ENCODE measurements around the gene IFT81. TPM values are rescaled to one million over a fixed set of nuclear protein-coding genes. Genes with fewer than 3 reads are reported as not detected.

The IFT81 gene
- total RNA-seq, 1 donor from 2014 or later = 17.3 TPM

GRCh38 chr12:110141389-110141788 is 17.2 kb downstream of the IFT81 start:
- intact Hi-C loops (cut with DNase I) = no loop called here
- ATAC-seq (peak; percentile 96), DNase-seq (ENCODE audit: low spot score) (no peak)

GRCh38 chr12:110146986-110147385 is 22.8 kb downstream of the IFT81 start:
- intact Hi-C loops (cut with DNase I) = no loop called here
- DNase-seq (ENCODE audit: low spot score) (no peak), ATAC-seq (no peak)

GRCh38 chr12:110149086-110149660 is 25.0 kb downstream of the IFT81 start:
- DNase-seq (ENCODE audit: low spot score) = no peak
- ATAC-seq = no peak
- intact Hi-C loops (cut with DNase I) = no loop called here

- intact Hi-C loops (cut with DNase I) = no loop called here
- no peak for ATAC-seq
- no peak for DNase-seq (ENCODE audit: low spot score)
Measured at GRCh38 chr12:110156766-110157165, 32.6 kb downstream of the IFT81 start.

GRCh38 chr12:110157539-110157938 is 33.4 kb downstream of the IFT81 start:
- intact Hi-C loops (cut with DNase I) = no loop called here
- DNase-seq (ENCODE audit: low spot score) (no peak), ATAC-seq (no peak)

GRCh38 chr12:110159671-110160245 is 35.6 kb downstream of the IFT81 start:
- no peak for DNase-seq (ENCODE audit: low spot score)
- no peak for ATAC-seq
- intact Hi-C loops (cut with DNase I) = no loop called here

- ATAC-seq = no peak
- intact Hi-C loops (cut with DNase I) = no loop called here
- no peak for DNase-seq (ENCODE audit: low spot score)
Measured at GRCh38 chr12:110165540-110166159, 41.5 kb downstream of the IFT81 start.

GRCh38 chr12:110168732-110169455 is 44.7 kb downstream of the IFT81 start:
- intact Hi-C loops (cut with DNase I) = no loop called here
- ATAC-seq (no peak), DNase-seq (ENCODE audit: low spot score) (no peak)

- DNase-seq (ENCODE audit: low spot score) (no peak), ATAC-seq (no peak)
- intact Hi-C loops (cut with DNase I) = no loop called here
Measured at GRCh38 chr12:110170535-110171185, 46.5 kb downstream of the IFT81 start.

- intact Hi-C loops (cut with DNase I) = no loop called here
- no peak for ATAC-seq
- DNase-seq (ENCODE audit: low spot score) = no peak
Measured at GRCh38 chr12:110171186-110171538, 47.0 kb downstream of the IFT81 start.

GRCh38 chr12:110171636-110172035 is 47.5 kb downstream of the IFT81 start:
- ATAC-seq = no peak
- DNase-seq (ENCODE audit: low spot score) = no peak
- intact Hi-C loops (cut with DNase I) = no loop called here

GRCh38 chr12:110174373-110174996 is 50.3 kb downstream of the IFT81 start:
- intact Hi-C loops (cut with DNase I) = no loop called here
- ATAC-seq (no peak), DNase-seq (ENCODE audit: low spot score) (no peak)

- ATAC-seq (no peak), DNase-seq (ENCODE audit: low spot score) (no peak)
- intact Hi-C loops (cut with DNase I) = no loop called here
Measured at GRCh38 chr12:110175201-110175600, 51.0 kb downstream of the IFT81 start.

- DNase-seq (ENCODE audit: low spot score) (no peak), ATAC-seq (no peak)
- intact Hi-C loops (cut with DNase I) = no loop called here
Measured at GRCh38 chr12:110176745-110177144, 52.6 kb downstream of the IFT81 start.

- ATAC-seq = no peak
- intact Hi-C loops (cut with DNase I) = no loop called here
- DNase-seq (ENCODE audit: low spot score) = no peak
Measured at GRCh38 chr12:110179291-110179690, 55.1 kb downstream of the IFT81 start.

- no peak for ATAC-seq
- no peak for DNase-seq (ENCODE audit: low spot score)
- intact Hi-C loops (cut with DNase I) = no loop called here
Measured at GRCh38 chr12:110180591-110181005, 56.4 kb downstream of the IFT81 start.

GRCh38 chr12:110182281-110182680 is 58.1 kb downstream of the IFT81 start:
- intact Hi-C loops (cut with DNase I) = no loop called here
- ATAC-seq (no peak), DNase-seq (ENCODE audit: low spot score) (no peak)

- no peak for DNase-seq (ENCODE audit: low spot score)
- ATAC-seq = no peak
- intact Hi-C loops (cut with DNase I) = no loop called here
Measured at GRCh38 chr12:110183386-110183785, 59.2 kb downstream of the IFT81 start.

- DNase-seq (ENCODE audit: low spot score) (no peak), ATAC-seq (no peak)
- intact Hi-C loops (cut with DNase I) = no loop called here
Measured at GRCh38 chr12:110185626-110186025, 61.5 kb downstream of the IFT81 start.

Data from sciatic nerve (tissue), 2 donors.